GM23248 (cell line): ENCODE data around the gene STXBP6. TPM values are rescaled to one million over a fixed set of nuclear protein-coding genes. Genes with fewer than 3 reads are reported as not detected.
A peak's percentile ranks its signal among the peaks of the same experiment; 100 is the strongest.

Experiments
- DNase-seq: peaks from one replicate; pipeline ENCODE4 v3.0.0-alpha.2; 2015
- H2AFZ ChIP-seq: fragments of 200-600 bp; sonication (generic); 2 replicates; pipeline ENCODE4 v1.6.1; 2016; ENCODE audit warnings: antibody characterized with exemption
- H3F3A ChIP-seq: fragments of 200-600 bp; sonication (generic); 2 replicates; pipeline ENCODE4 v1.6.1; 2016; ENCODE audit warnings: mild to moderate bottlenecking, antibody characterized with exemption, mixed run types; ENCODE audit not compliant: insufficient read depth
- H3K27ac ChIP-seq: fragments of 200-600 bp; sonication (generic); 2 replicates; pipeline ENCODE4 v1.5.1; 2016; ENCODE audit warnings: mild to moderate bottlenecking
- H3K27me3 ChIP-seq: fragments of 200-600 bp; sonication (generic); replicated peaks from 2 replicates; pipeline ENCODE4 v1.6.1; 2016; ENCODE audit warnings: mild to moderate bottlenecking; ENCODE audit not compliant: insufficient read depth
- H3K36me3 ChIP-seq: fragments of 200-600 bp; sonication (generic); 2 replicates; pipeline ENCODE4 v1.6.1; 2016; ENCODE audit warnings: low read depth, mild to moderate bottlenecking
- H3K4me1 ChIP-seq: fragments of 200-600 bp; sonication (generic); 2 replicates; pipeline ENCODE4 v1.6.1; 2016; ENCODE audit warnings: mild to moderate bottlenecking; ENCODE audit not compliant: insufficient read depth
- H3K4me2 ChIP-seq: fragments of 200-600 bp; sonication (generic); one replicate; pipeline ENCODE4 v1.6.1; 2016; ENCODE audit warnings: mild to moderate bottlenecking; ENCODE audit not compliant: unreplicated experiment
- H3K4me3 ChIP-seq: fragments of 200-600 bp; sonication (generic); 2 replicates; pipeline ENCODE4 v1.5.1; 2016; ENCODE audit warnings: mild to moderate bottlenecking
- H3K79me2 ChIP-seq: fragments of 200-600 bp; sonication (generic); 2 replicates; pipeline ENCODE4 v1.6.1; 2016; ENCODE audit warnings: mild to moderate bottlenecking; ENCODE audit not compliant: insufficient read depth
- H3K9ac ChIP-seq: fragments of 200-600 bp; sonication (generic); 2 replicates; pipeline ENCODE4 v1.6.1; 2016; ENCODE audit warnings: mild to moderate bottlenecking
- H3K9me2 ChIP-seq: fragments of 200-600 bp; sonication (generic); 2 replicates; pipeline ENCODE4 v1.6.1; 2016; ENCODE audit warnings: mixed run types, mild to moderate bottlenecking, moderate library complexity; ENCODE audit not compliant: insufficient read depth
- H3K9me3 ChIP-seq: fragments of 200-600 bp; sonication (generic); one replicate; pipeline ENCODE4 v1.6.1; 2017; ENCODE audit warnings: low read depth
- H4K20me1 ChIP-seq: fragments of 200-600 bp; sonication (generic); 2 replicates; pipeline ENCODE4 v1.6.0; 2016; ENCODE audit not compliant: insufficient read depth
- EZH2 ChIP-seq: fragments of 200-600 bp; sonication (generic); IDR thresholded peaks from 2 replicates; pipeline ENCODE4 v1.6.1; 2018; ENCODE audit warnings: antibody characterized with exemption, mild to moderate bottlenecking; ENCODE audit not compliant: insufficient read depth, poor library complexity, severe bottlenecking
- EZH2phosphoT487 ChIP-seq: fragments of 200-600 bp; sonication (generic); IDR thresholded peaks from 2 replicates; pipeline ENCODE4 v1.6.1; 2018; ENCODE audit warnings: antibody characterized with exemption, moderate library complexity, mild to moderate bottlenecking, low read depth; ENCODE audit not compliant: insufficient read depth
- WGBS, 2 experiments: methylation state at CpG; one replicate each; pipeline ENCODE4 v1.1.6; 2015 to 2017; ENCODE audit warnings: low lambda C conversion rate in 2 of 2, low coverage in 1 of 2; ENCODE audit errors: missing lambda C conversion rate in 2 of 2; 5-methylcytosine and 5-hydroxymethylcytosine counted together
- in situ Hi-C: fragments of 300-500 bp; cut with MboI; formaldehyde crosslinking; loops from 2 replicates; pipeline ENCODE4 v1.15.0; 2020
- polyA plus RNA-seq: library from polyadenylated mRNA; unstranded; fragments of >200 nt; fragmentation: Nextera tagmentation; extraction: Ambion mirVana; gene quantifications from 2 replicates; pipeline ENCODE4 v1.2.1, GENCODE V29; 2016
- total RNA-seq: library from RNA; depleted of rRNA; stranded (reverse); fragments of >200 nt; shearing (Covaris generic); gene quantifications from 2 replicates; pipeline ENCODE4 v1.2.3, GENCODE V29; 2014

Gene STXBP6
- total and polyA plus RNA-seq, 2 experiments from 2014 or later, result 13.9 to 19.6 TPM

DNA sequence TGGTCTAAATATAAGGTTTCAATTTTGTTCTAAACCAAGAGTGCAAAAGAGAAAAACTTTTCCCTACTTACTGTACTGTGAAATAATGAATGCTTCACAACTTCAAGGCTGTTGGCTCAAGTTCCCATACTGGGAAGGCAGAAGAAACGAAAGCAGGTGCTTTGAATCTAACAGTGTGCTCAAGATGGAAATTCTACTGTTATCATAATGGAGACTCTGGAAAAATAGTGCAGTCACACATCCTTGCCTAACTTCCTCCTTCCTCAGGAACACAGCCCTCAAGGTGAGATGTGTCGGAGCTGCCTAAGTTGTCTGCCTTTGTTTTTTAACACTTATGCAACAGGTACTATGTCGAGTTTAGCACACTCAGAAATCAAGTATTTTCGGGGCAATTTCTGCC lies 131.1 kb downstream of the STXBP6 start:
- Histone ChIP-seq H3F3A (no peaks in the 10 kb centered on the region), H3K79me2 (peaks cover 46% of the 10 kb centered on the region), H4K20me1 (no peaks in the 10 kb centered on the region), H3K36me3 (no peaks in the 10 kb centered on the region), H3K9ac (no peak overlapping the region), H3K27me3 (no peaks in the 10 kb centered on the region), H3K27ac (no peak overlapping the region), H3K4me3 (no peak overlapping the region), H3K4me1 (peaks cover 13% of the 10 kb centered on the region), H3K4me2 (no peak overlapping the region), H2AFZ (no peak overlapping the region), H3K9me2 (no peaks in the 10 kb centered on the region), H3K9me3 (no peaks in the 10 kb centered on the region)
- TF ChIP-seq EZH2 (no peak), EZH2phosphoT487 (no peak)
- no peak for DNase-seq
- in situ Hi-C loops, result no loop called here
- WGBS, 2 experiments, result 72 to 89% methylated on average over 4 of the region's 4 CpGs

DNA sequence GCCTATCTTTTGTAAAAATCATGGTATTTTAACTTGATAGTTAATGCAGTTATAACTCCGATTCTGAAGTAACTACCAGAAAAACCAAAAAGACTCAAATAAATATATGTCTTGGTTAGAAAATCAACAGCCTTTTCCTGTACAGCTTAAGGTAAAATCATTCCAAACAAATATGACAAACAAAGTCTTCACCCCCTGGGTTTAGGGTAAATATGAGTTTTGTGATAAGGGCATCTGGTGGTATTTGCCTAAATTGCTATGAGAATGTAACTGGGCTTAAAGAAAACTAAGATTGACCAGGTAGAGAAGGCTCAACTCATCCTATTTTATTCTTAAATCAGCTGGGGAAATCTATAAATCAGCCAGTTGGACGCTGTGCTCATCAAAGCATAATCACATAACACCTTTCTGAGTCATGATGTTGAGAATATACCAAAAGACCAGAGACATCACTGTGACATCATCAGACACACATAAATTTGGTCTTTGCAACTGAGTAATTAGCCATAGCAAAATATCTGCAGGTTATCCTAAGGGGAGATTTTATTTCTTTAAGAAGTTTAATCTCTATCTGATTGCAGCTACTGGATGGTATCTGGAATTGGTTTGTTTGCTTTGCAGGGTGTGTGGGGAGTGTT lies 133.9 kb downstream of the STXBP6 start:
- TF ChIP-seq EZH2 (no peak), EZH2phosphoT487 (no peak)
- 82 to 94% methylated on average over 2 of the region's 2 CpGs for WGBS, 2 experiments
- H2AFZ ChIP-seq, result no peak overlapping the region
- no peak overlapping the region for H3K4me3 ChIP-seq
- peaks cover 23% of the 10 kb centered on the region for H3K4me1 ChIP-seq
- peaks cover 45% of the 10 kb centered on the region for H3K79me2 ChIP-seq
- H3K9me2 ChIP-seq, result no peaks in the 10 kb centered on the region
- H3K9me3 ChIP-seq, result no peaks in the 10 kb centered on the region
- no peak overlapping the region for H3K4me2 ChIP-seq
- no peak overlapping the region for H3K27ac ChIP-seq
- H4K20me1 ChIP-seq, result no peaks in the 10 kb centered on the region
- no peaks in the 10 kb centered on the region for H3K27me3 ChIP-seq
- H3K36me3 ChIP-seq, result no peaks in the 10 kb centered on the region
- in situ Hi-C loops, result no loop called here
- peak; percentile 28 for DNase-seq
- no peak overlapping the region for H3K9ac ChIP-seq
- peaks cover 24% of the 10 kb centered on the region for H3F3A ChIP-seq

DNA sequence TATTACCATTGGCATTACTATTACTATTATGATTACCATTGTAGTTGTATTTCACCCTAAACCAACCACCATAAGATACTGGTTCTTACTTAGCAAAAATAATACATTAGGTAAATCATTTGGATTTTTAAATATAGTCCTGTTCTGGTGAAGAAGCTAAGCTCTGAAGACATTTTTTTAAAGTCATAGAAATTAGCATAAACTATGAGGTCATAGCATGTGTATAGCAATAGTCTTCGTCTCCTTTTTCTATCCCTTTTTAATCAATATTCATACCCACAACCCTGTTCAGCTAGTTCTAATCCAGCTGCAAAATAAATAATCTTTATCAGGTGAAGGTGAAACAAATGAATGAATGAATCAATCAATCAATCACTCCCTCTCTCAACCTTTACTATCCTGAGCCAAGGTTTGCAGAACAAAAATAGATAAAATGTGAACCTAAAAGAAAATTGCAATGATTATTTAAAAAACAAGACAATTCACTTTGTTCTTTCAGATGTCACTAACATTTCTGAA lies 134.5 kb downstream of the STXBP6 start:
- Histone ChIP-seq H3K27ac (no peak overlapping the region), H3K27me3 (no peaks in the 10 kb centered on the region), H3K4me2 (no peak overlapping the region), H3K4me3 (no peak overlapping the region), H3K9me2 (no peaks in the 10 kb centered on the region), H3K9ac (no peak overlapping the region), H3K36me3 (no peaks in the 10 kb centered on the region), H3F3A (peaks cover 30% of the 10 kb centered on the region), H3K9me3 (no peaks in the 10 kb centered on the region), H3K4me1 (peaks cover 24% of the 10 kb centered on the region), H2AFZ (no peak overlapping the region), H3K79me2 (peaks cover 48% of the 10 kb centered on the region), H4K20me1 (no peaks in the 10 kb centered on the region)
- DNase-seq, result no peak
- no peak for TF ChIP-seq EZH2phosphoT487
- TF ChIP-seq EZH2, result no peak
- in situ Hi-C loops, result no loop called here
- WGBS, 2 experiments, result 96 to 97% methylated on average over 1 of the region's 1 CpG

DNA sequence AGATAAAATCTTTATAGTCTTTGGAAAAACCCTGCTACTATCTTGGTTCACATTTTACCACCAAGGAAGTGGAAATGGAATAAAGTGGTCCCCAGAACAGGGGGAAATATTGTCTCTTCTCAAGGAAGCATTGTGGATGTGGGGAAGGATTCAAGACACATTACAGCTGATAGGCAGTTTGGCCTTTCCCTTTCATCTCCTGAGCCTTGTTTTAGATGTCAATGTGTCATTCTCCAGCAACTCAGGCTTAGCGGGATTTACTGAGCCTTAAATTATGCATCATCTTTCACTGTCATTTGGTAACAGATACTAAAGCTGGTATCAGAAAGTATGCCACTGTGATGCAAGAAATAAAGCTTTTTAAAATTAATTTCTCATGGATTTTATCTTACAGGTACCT lies 136.2 kb downstream of the STXBP6 start:
- Histone ChIP-seq H3K27ac (no peak overlapping the region), H4K20me1 (no peaks in the 10 kb centered on the region), H3K36me3 (no peaks in the 10 kb centered on the region), H3K27me3 (no peaks in the 10 kb centered on the region), H3F3A (peaks cover 30% of the 10 kb centered on the region), H3K79me2 (peaks cover 51% of the 10 kb centered on the region), H3K4me2 (no peak overlapping the region), H3K9me3 (no peaks in the 10 kb centered on the region), H3K9ac (no peak overlapping the region), H3K4me3 (no peak overlapping the region), H3K9me2 (no peaks in the 10 kb centered on the region), H2AFZ (no peak overlapping the region), H3K4me1 (peaks cover 24% of the 10 kb centered on the region)
- in situ Hi-C loops, result no loop called here
- TF ChIP-seq EZH2phosphoT487 (no peak), EZH2 (no peak)
- no peak for DNase-seq
- WGBS, 2 experiments, result 96 to 100% methylated on average over 1 of the region's 1 CpG
